GM23338 (cell line): ENCODE measurements around the gene SLC2A1. TPM values are rescaled to one million over a fixed set of nuclear protein-coding genes. Genes with fewer than 3 reads are reported as not detected.

Experiments used
- ATAC-seq: fragments of 200-7000 bp; cut with Tn5 transposase; 3 replicates; pipeline ENCODE4 v1.9.1; 2020
- DNase-seq: peaks from one replicate; pipeline ENCODE4 v3.0.0-alpha.2; 2015; ENCODE audit warnings: low spot score
- H2AFZ ChIP-seq: fragments of 200-600 bp; sonication (generic); 2 replicates; pipeline ENCODE4 v1.8.0; 2016; ENCODE audit warnings: antibody characterized with exemption, mild to moderate bottlenecking, moderate library complexity
- H3F3A ChIP-seq: fragments of 200-600 bp; sonication (generic); replicated peaks from 2 replicates; pipeline ENCODE4 v1.8.0; 2017; ENCODE audit warnings: antibody characterized with exemption, mixed run types, low read depth
- H3K27ac ChIP-seq: fragments of 200-600 bp; sonication (generic); 2 replicates; pipeline ENCODE4 v1.6.1; 2016; ENCODE audit warnings: low read depth
- H3K27me3 ChIP-seq: fragments of 200-600 bp; sonication (generic); 2 replicates; pipeline ENCODE4 v1.8.0; 2016; ENCODE audit warnings: mild to moderate bottlenecking, mixed run types, moderate library complexity; ENCODE audit not compliant: insufficient read depth
- H3K36me3 ChIP-seq: fragments of 200-600 bp; sonication (generic); 2 replicates; pipeline ENCODE4 v1.8.0; 2016; ENCODE audit warnings: mild to moderate bottlenecking; ENCODE audit not compliant: insufficient read depth
- H3K4me1 ChIP-seq: fragments of 200-600 bp; sonication (generic); 2 replicates; pipeline ENCODE4 v1.8.0; 2016; ENCODE audit warnings: mild to moderate bottlenecking, moderate library complexity; ENCODE audit not compliant: insufficient read depth
- H3K4me2 ChIP-seq: fragments of 200-600 bp; sonication (generic); 2 replicates; pipeline ENCODE4 v1.7.1; 2017; ENCODE audit warnings: mixed run types
- H3K4me3 ChIP-seq: fragments of 200-600 bp; sonication (generic); 2 replicates; pipeline ENCODE4 v1.6.1; 2016; ENCODE audit warnings: mixed run types
- H3K79me2 ChIP-seq: fragments of 200-600 bp; sonication (generic); replicated peaks from 2 replicates; pipeline ENCODE4 v1.8.0; 2017; ENCODE audit warnings: mild to moderate bottlenecking; ENCODE audit not compliant: insufficient read depth
- H3K9me2 ChIP-seq: fragments of 200-600 bp; sonication (generic); 2 replicates; pipeline ENCODE4 v1.8.0; 2017; ENCODE audit not compliant: insufficient read depth
- H4K20me1 ChIP-seq: fragments of 200-600 bp; sonication (generic); replicated peaks from 2 replicates; pipeline ENCODE4 v1.8.0; 2017; ENCODE audit warnings: mild to moderate bottlenecking; ENCODE audit not compliant: insufficient read depth
- H3K27ac Mint-ChIP-seq: 2 replicates; pipeline ENCODE4 v1.8.0; 2020; ENCODE audit warnings: inconsistent platforms, mild to moderate bottlenecking, moderate library complexity, mixed read lengths
- H3K27me3 Mint-ChIP-seq: 3 replicates; pipeline ENCODE4 v1.8.0; 2022; ENCODE audit warnings: low read depth, mild to moderate bottlenecking, moderate library complexity, mixed read lengths, inconsistent platforms; ENCODE audit not compliant: insufficient read depth, poor library complexity
- H3K36me3 Mint-ChIP-seq: 3 replicates; pipeline ENCODE4 v1.8.0; 2021; ENCODE audit warnings: low read depth, mild to moderate bottlenecking, inconsistent platforms, moderate library complexity, mixed read lengths
- H3K4me1 Mint-ChIP-seq: 3 replicates; pipeline ENCODE4 v1.8.0; 2020; ENCODE audit warnings: mild to moderate bottlenecking, inconsistent platforms, mixed read lengths
- H3K4me3 Mint-ChIP-seq: 3 replicates; pipeline ENCODE4 v1.8.0; 2021; ENCODE audit warnings: moderate library complexity, mild to moderate bottlenecking, inconsistent platforms, mixed read lengths
- H3K9me3 Mint-ChIP-seq: 3 replicates; pipeline ENCODE4 v1.8.0; 2020; ENCODE audit warnings: moderate library complexity, mild to moderate bottlenecking, inconsistent platforms, mixed read lengths
- POLR2AphosphoS5 ChIP-seq: IDR thresholded peaks from 2 replicates; pipeline ENCODE4 v1.6.1; 2016; ENCODE audit warnings: antibody characterized with exemption, low read depth
- ZNF114 ChIP-seq: fragments of 250-450 bp; sonication (Bioruptor Pico); IDR thresholded peaks from 2 replicates; pipeline ENCODE4 v1.5.0; 2020; ENCODE audit warnings: mild to moderate bottlenecking, moderate library complexity
- ZNF331 ChIP-seq: fragments of 250-450 bp; sonication (Bioruptor Pico); IDR thresholded peaks from 2 replicates; pipeline ENCODE4 v1.5.0; 2020; ENCODE audit warnings: low read depth, mild to moderate bottlenecking, moderate library complexity
- polyA plus RNA-seq: library from polyadenylated mRNA; unstranded; fragments of >200 nt; fragmentation: Nextera tagmentation; extraction: Ambion mirVana; gene quantifications from 2 replicates; pipeline ENCODE4 v1.2.1, GENCODE V29; 2016
- total RNA-seq: library from RNA; depleted of rRNA; stranded (reverse); fragments of >200 nt; shearing (Covaris generic); gene quantifications from 2 replicates; pipeline ENCODE4 v1.2.3, GENCODE V29; 2014
- TF ChIP-seq, protein P1 (sequence below): fragments of 250-450 bp; sonication (Bioruptor Pico); IDR thresholded peaks from 2 replicates; pipeline ENCODE4 v1.5.0; 2020; ENCODE audit warnings: mild to moderate bottlenecking, moderate library complexity
- TF ChIP-seq, protein P2 (sequence below), 2 experiments: fragments of 200-600 bp in 1 of 2; sonication (generic) in 1 of 2; conservative IDR thresholded peaks; 2 replicates each; pipeline versions ENCODE4 v1.5.1 to v1.6.1; 2016 to 2017; ENCODE audit warnings: antibody characterized with exemption in 2 of 2, low read depth in 2 of 2, mild to moderate bottlenecking in 2 of 2, moderate library complexity in 1 of 2

Gene SLC2A1
- total and polyA plus RNA-seq, 2 experiments from 2014 or later = 66.1 to 305 TPM

DNA sequence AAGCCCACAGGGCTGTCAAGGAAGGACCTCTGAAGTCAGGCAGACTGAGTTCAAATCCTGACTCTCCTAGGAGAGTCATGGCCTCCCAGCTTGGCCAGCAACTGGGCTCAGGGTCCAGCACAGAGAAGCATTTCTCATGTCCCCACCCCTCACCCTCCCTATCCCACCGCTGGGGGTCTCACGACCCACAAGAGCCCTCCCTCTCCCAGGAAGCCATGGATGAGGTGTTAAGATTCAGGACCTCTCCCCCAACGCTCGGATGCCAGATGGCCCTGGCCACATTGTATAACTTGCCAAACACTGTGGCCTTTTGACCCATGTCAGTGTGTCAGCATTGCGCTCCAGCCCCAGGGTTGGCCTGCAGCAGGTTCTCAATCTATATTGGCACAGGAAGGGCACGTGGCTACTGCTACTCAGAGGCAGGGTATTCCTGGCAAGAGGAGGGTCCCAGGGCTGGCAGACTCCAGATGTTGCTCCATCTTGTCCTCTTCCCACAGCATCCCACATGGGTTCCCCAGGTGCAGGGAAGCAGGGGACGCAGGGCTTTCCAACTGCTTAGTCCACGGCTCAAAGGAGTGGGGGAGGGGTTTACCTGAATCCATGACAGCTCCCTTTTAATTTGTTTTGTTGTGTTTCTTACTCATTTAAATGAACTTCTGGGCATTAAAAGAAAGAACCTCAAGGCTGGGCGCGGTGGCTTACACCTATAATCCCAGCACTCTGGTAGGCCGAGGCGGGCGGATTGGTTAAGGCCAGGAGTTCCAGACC, 10.5 kb downstream of the SLC2A1 start:
- peaks cover 73% of the 10 kb centered on the region for H3K36me3 Mint-ChIP-seq
- H3K4me3 Mint-ChIP-seq = no peak overlapping the region
- DNase-seq (peak; percentile 52), ATAC-seq (peak; percentile 15)
- H3K4me2 ChIP-seq = peak overlapping the region; percentile 6; the same call in 1 of the 2 replicates
- H3K27me3 Mint-ChIP-seq = peaks cover 23% of the 10 kb centered on the region
- H3K27ac Mint-ChIP-seq = peak overlapping the region; percentile 78; the same call in 1 of the 2 replicates
- H3K4me1 ChIP-seq = peaks cover 69% of the 10 kb centered on the region
- H3K27me3 ChIP-seq = no peaks in the 10 kb centered on the region
- H2AFZ ChIP-seq = no peak overlapping the region
- peaks cover 14% of the 10 kb centered on the region; the same call in 1 of the 2 replicates for H3F3A ChIP-seq
- H4K20me1 ChIP-seq = peaks cover 90% of the 10 kb centered on the region
- H3K9me3 Mint-ChIP-seq = no peaks in the 10 kb centered on the region
- peaks cover 100% of the 10 kb centered on the region for H3K79me2 ChIP-seq
- TF ChIP-seq, protein P1, sequence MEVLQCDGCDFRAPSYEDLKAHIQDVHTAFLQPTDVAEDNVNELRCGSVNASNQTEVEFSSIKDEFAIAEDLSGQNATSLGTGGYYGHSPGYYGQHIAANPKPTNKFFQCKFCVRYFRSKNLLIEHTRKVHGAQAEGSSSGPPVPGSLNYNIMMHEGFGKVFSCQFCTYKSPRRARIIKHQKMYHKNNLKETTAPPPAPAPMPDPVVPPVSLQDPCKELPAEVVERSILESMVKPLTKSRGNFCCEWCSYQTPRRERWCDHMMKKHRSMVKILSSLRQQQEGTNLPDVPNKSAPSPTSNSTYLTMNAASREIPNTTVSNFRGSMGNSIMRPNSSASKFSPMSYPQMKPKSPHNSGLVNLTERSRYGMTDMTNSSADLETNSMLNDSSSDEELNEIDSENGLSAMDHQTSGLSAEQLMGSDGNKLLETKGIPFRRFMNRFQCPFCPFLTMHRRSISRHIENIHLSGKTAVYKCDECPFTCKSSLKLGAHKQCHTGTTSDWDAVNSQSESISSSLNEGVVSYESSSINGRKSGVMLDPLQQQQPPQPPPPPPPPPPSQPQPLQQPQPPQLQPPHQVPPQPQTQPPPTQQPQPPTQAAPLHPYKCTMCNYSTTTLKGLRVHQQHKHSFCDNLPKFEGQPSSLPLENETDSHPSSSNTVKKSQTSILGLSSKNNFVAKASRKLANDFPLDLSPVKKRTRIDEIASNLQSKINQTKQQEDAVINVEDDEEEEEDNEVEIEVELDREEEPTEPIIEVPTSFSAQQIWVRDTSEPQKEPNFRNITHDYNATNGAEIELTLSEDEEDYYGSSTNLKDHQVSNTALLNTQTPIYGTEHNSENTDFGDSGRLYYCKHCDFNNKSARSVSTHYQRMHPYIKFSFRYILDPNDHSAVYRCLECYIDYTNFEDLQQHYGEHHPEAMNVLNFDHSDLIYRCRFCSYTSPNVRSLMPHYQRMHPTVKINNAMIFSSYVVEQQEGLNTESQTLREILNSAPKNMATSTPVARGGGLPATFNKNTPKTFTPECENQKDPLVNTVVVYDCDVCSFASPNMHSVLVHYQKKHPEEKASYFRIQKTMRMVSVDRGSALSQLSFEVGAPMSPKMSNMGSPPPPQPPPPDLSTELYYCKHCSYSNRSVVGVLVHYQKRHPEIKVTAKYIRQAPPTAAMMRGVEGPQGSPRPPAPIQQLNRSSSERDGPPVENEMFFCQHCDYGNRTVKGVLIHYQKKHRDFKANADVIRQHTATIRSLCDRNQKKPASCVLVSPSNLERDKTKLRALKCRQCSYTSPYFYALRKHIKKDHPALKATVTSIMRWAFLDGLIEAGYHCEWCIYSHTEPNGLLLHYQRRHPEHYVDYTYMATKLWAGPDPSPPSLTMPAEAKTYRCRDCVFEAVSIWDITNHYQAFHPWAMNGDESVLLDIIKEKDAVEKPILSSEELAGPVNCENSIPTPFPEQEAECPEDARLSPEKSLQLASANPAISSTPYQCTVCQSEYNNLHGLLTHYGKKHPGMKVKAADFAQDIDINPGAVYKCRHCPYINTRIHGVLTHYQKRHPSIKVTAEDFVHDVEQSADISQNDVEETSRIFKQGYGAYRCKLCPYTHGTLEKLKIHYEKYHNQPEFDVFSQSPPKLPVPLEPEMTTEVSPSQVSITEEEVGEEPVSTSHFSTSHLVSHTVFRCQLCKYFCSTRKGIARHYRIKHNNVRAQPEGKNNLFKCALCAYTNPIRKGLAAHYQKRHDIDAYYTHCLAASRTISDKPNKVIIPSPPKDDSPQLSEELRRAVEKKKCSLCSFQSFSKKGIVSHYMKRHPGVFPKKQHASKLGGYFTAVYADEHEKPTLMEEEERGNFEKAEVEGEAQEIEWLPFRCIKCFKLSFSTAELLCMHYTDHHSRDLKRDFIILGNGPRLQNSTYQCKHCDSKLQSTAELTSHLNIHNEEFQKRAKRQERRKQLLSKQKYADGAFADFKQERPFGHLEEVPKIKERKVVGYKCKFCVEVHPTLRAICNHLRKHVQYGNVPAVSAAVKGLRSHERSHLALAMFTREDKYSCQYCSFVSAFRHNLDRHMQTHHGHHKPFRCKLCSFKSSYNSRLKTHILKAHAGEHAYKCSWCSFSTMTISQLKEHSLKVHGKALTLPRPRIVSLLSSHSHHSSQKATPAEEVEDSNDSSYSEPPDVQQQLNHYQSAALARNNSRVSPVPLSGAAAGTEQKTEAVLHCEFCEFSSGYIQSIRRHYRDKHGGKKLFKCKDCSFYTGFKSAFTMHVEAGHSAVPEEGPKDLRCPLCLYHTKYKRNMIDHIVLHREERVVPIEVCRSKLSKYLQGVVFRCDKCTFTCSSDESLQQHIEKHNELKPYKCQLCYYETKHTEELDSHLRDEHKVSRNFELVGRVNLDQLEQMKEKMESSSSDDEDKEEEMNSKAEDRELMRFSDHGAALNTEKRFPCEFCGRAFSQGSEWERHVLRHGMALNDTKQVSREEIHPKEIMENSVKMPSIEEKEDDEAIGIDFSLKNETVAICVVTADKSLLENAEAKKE (CRISPR knock-in tag) = no peak
- TF ChIP-seq ZNF114 (CRISPR knock-in tag) (no peak), ZNF331 (CRISPR knock-in tag) (no peak), POLR2AphosphoS5 (peak; percentile 16; the same call in 1 of the 2 replicates)
- TF ChIP-seq, protein P2, sequence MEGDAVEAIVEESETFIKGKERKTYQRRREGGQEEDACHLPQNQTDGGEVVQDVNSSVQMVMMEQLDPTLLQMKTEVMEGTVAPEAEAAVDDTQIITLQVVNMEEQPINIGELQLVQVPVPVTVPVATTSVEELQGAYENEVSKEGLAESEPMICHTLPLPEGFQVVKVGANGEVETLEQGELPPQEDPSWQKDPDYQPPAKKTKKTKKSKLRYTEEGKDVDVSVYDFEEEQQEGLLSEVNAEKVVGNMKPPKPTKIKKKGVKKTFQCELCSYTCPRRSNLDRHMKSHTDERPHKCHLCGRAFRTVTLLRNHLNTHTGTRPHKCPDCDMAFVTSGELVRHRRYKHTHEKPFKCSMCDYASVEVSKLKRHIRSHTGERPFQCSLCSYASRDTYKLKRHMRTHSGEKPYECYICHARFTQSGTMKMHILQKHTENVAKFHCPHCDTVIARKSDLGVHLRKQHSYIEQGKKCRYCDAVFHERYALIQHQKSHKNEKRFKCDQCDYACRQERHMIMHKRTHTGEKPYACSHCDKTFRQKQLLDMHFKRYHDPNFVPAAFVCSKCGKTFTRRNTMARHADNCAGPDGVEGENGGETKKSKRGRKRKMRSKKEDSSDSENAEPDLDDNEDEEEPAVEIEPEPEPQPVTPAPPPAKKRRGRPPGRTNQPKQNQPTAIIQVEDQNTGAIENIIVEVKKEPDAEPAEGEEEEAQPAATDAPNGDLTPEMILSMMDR (conservative IDR thresholded peaks at IDR 0.05; ENCODE audit: low read depth in 2 of 2) = 0 out of 4 replicates have a peak, but pooled peaks of 1 of the 2 experiments have one; percentile 16
- H3K9me2 ChIP-seq = no peaks in the 10 kb centered on the region
- peaks cover 88% of the 10 kb centered on the region for H3K4me1 Mint-ChIP-seq
- peaks cover 29% of the 10 kb centered on the region for H3K36me3 ChIP-seq
- H3K27ac ChIP-seq = peak overlapping the region; percentile 12; the same call in 1 of the 2 replicates
- H3K4me3 ChIP-seq = no peak overlapping the region
